22Rv1 (cell line): Measurements from ENCODE around the gene CPHXL2.

Experiments used
- ZFX ChIP-seq: fragments of 450-650 bp; IDR thresholded peaks from 2 replicates; pipeline ENCODE4 v1.6.1; 2017; ENCODE audit warnings: antibody characterized with exemption, borderline replicate concordance
- TF ChIP-seq, protein P1 (sequence below): fragments of 450-650 bp; IDR thresholded peaks from 2 replicates; pipeline ENCODE4 v1.5.1; 2017; ENCODE audit warnings: mild to moderate bottlenecking

DNA sequence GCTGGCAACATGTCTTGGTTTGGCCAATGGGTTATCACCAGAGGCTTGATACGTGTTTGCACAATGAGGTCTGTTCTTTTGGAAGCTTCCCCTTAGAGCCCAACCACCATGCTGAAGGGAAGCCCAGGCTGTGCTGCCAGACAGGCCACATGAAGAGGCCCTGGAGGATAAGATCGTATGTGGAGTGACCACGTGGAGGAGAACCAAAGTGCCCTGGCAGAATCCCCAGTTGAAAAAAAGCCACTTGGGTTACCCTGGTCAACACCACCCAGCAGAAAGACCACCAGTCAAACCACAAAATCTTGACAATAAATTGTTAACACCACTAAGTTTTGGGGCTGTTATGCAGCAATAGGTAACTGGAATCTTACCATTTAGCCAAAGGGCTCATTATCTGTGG lies 46.8 kb downstream of the CPHXL2 start:
- TF ChIP-seq, protein P1, sequence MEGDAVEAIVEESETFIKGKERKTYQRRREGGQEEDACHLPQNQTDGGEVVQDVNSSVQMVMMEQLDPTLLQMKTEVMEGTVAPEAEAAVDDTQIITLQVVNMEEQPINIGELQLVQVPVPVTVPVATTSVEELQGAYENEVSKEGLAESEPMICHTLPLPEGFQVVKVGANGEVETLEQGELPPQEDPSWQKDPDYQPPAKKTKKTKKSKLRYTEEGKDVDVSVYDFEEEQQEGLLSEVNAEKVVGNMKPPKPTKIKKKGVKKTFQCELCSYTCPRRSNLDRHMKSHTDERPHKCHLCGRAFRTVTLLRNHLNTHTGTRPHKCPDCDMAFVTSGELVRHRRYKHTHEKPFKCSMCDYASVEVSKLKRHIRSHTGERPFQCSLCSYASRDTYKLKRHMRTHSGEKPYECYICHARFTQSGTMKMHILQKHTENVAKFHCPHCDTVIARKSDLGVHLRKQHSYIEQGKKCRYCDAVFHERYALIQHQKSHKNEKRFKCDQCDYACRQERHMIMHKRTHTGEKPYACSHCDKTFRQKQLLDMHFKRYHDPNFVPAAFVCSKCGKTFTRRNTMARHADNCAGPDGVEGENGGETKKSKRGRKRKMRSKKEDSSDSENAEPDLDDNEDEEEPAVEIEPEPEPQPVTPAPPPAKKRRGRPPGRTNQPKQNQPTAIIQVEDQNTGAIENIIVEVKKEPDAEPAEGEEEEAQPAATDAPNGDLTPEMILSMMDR, result no peak
- TF ChIP-seq ZFX, result no peak
